Measurements from ENCODE around the gene BUD13. TPM values are rescaled to one million over a fixed set of nuclear protein-coding genes. Genes with fewer than 3 reads are reported as not detected.

BUD13 gene
- total and polyA plus RNA-seq, 2 of the 13 experiments (the other 11 are each of a cell fraction or from before 2014, with no cell fraction given): 13.3 to 25.9 TPM

DNA sequence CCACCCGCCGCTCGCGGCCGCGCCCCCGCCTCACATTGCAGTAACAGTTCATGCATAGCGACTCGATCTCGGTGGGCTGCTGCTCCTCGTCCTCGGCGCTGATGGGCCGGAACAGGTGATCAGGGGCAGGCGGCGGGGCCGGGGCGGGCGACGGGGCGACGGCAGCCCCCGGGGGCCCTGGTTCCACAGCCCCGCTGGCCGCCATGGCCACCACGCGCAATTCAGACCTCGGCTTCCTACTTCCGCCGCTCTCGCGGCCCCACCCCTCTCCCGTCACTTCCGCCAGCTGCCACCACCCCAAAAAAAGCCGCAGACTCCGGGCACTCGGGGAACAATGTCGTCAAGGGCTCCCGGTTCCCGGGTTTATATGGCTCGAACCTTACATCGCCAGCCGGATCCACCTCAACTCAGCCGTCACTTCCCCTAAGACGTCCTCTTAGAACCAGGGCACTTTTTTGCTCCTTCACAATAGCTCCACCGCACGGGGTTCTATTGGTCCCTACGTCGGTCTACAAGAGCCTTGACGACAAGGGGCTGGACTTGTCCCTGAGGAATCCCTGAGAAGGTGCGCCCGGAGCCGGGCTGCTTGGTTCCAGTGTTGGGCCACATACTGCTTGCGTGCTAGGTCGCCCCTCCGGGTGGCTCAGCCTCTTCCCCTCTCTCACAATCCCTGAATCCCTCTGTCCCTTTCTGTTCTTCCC lies 15.1 kb upstream of the BUD13 start, which contains the start of gene ZPR1 (continued):
- TF ChIP-seq HNRNPK (IDR thresholded peaks at IDR 0.05; ENCODE audit: low read depth, low read length, poor library complexity, severe bottlenecking) (peak; percentile 64), GTF3A (CRISPR knock-in tag; conservative IDR thresholded peaks at IDR 0.05) (no peak), NBN (conservative IDR thresholded peaks at IDR 0.05) (no peak), ZNF724P (CRISPR knock-in tag; IDR thresholded peaks at IDR 0.05; ENCODE audit: borderline replicate concordance) (peak; percentile 84; the same call in 1 of the 2 replicates), ZNF567 (CRISPR knock-in tag; IDR thresholded peaks at IDR 0.05; ENCODE audit: borderline replicate concordance) (no peak), AGO2 (optimal IDR thresholded peaks at IDR 0.05; ENCODE audit: low read depth, low read length) (peak; percentile 88), PHF5A (CRISPR knock-in tag; IDR thresholded peaks at IDR 0.05; ENCODE audit: low read depth, unreplicated experiment) (no peak), ZNF276 (CRISPR knock-in tag; IDR thresholded peaks at IDR 0.05; ENCODE audit: low read depth) (no peak; the same call in 1 of the 2 replicates), PITX1 (CRISPR knock-in tag; IDR thresholded peaks at IDR 0.05) (no peak; the same call in 1 of the 2 replicates), ZNF547 (CRISPR knock-in tag; IDR thresholded peaks at IDR 0.05) (no peak), ZNF205 (CRISPR knock-in tag; IDR thresholded peaks at IDR 0.05) (0 out of 2 replicates have a peak, but pooled peaks have one; percentile 17), RFXAP (CRISPR knock-in tag; IDR thresholded peaks at IDR 0.05; ENCODE audit: borderline replicate concordance) (peak; percentile 15; the same call in 1 of the 2 replicates), TCF7L2 (IDR thresholded peaks at IDR 0.05; ENCODE audit: low read depth, low read length) (no peak), RFXANK (CRISPR knock-in tag; IDR thresholded peaks at IDR 0.05) (no peak), ZNF282 (IDR thresholded peaks at IDR 0.05; ENCODE audit: partially characterized antibody) (no peak), ZNF512B (CRISPR knock-in tag; IDR thresholded peaks at IDR 0.05; ENCODE audit: borderline replicate concordance) (no peak)
- TF ChIP-seq, protein P1, sequence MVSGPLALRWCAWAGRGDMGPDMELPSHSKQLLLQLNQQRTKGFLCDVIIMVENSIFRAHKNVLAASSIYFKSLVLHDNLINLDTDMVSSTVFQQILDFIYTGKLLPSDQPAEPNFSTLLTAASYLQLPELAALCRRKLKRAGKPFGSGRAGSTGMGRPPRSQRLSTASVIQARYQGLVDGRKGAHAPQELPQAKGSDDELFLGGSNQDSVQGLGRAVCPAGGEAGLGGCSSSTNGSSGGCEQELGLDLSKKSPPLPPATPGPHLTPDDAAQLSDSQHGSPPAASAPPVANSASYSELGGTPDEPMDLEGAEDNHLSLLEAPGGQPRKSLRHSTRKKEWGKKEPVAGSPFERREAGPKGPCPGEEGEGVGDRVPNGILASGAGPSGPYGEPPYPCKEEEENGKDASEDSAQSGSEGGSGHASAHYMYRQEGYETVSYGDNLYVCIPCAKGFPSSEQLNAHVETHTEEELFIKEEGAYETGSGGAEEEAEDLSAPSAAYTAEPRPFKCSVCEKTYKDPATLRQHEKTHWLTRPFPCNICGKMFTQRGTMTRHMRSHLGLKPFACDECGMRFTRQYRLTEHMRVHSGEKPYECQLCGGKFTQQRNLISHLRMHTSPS (CRISPR knock-in tag; IDR thresholded peaks at IDR 0.05; ENCODE audit: low read depth): no peak
- TF ChIP-seq, protein P2, sequence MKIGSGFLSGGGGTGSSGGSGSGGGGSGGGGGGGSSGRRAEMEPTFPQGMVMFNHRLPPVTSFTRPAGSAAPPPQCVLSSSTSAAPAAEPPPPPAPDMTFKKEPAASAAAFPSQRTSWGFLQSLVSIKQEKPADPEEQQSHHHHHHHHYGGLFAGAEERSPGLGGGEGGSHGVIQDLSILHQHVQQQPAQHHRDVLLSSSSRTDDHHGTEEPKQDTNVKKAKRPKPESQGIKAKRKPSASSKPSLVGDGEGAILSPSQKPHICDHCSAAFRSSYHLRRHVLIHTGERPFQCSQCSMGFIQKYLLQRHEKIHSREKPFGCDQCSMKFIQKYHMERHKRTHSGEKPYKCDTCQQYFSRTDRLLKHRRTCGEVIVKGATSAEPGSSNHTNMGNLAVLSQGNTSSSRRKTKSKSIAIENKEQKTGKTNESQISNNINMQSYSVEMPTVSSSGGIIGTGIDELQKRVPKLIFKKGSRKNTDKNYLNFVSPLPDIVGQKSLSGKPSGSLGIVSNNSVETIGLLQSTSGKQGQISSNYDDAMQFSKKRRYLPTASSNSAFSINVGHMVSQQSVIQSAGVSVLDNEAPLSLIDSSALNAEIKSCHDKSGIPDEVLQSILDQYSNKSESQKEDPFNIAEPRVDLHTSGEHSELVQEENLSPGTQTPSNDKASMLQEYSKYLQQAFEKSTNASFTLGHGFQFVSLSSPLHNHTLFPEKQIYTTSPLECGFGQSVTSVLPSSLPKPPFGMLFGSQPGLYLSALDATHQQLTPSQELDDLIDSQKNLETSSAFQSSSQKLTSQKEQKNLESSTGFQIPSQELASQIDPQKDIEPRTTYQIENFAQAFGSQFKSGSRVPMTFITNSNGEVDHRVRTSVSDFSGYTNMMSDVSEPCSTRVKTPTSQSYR (CRISPR knock-in tag; IDR thresholded peaks at IDR 0.05; ENCODE audit: borderline replicate concordance): no peak

Measured in HepG2 (cell line).